HFFc6 (cell line): ENCODE data around the gene RAB28. TPM values are rescaled to one million over a fixed set of nuclear protein-coding genes. Genes with fewer than 3 reads are reported as not detected.

Source experiments
- DNase-seq: peaks from one replicate; pipeline ENCODE4 v3.0.0-alpha.2; 2018
- H3K27ac Mint-ChIP-seq: 2 replicates; pipeline ENCODE4 v1.8.0; 2020; ENCODE audit warnings: mild to moderate bottlenecking, mixed read lengths
- H3K27me3 Mint-ChIP-seq: 2 replicates; pipeline ENCODE4 v1.8.0; 2021; ENCODE audit warnings: mild to moderate bottlenecking, moderate library complexity, mixed read lengths; ENCODE audit not compliant: insufficient read depth
- H3K36me3 Mint-ChIP-seq: 2 replicates; pipeline ENCODE4 v1.8.0; 2021; ENCODE audit warnings: low read depth, mixed read lengths
- H3K4me1 Mint-ChIP-seq: 2 replicates; pipeline ENCODE4 v1.8.0; 2020; ENCODE audit warnings: low read depth, mixed read lengths
- H3K4me3 Mint-ChIP-seq: 2 replicates; pipeline ENCODE4 v1.8.0; 2020; ENCODE audit warnings: mild to moderate bottlenecking, moderate library complexity, mixed read lengths
- H3K9me3 Mint-ChIP-seq: 2 replicates; pipeline ENCODE4 v1.8.0; 2020; ENCODE audit warnings: mild to moderate bottlenecking, mixed read lengths
- CTCF ChIP-seq: fragments of 200-600 bp; sonication (generic); IDR thresholded peaks from 2 replicates; pipeline ENCODE4 v1.5.0; 2021; ENCODE audit warnings: antibody characterized with exemption, mild to moderate bottlenecking
- total RNA-seq, 6 experiments: library from RNA; stranded (reverse); fragmentation: NEBNext Ultra II Directional; extraction: Animal tissue kit (Norgen Biotek cat#: 25700); gene quantifications; 2 replicates in 1 of 6; 3 replicates in 5 of 6; pipeline ENCODE4 v1.2.3, GENCODE V29; 2021

RAB28 gene
- total RNA-seq, 6 experiments from 2014 or later = 11.4 to 13.1 (median 12.4) TPM

- Mint-ChIP-seq H3K4me3 (no peak overlapping the region), H3K9me3 (no peaks in the 10 kb centered on the region), H3K36me3 (peaks cover 26% of the 10 kb centered on the region), H3K4me1 (no peaks in the 10 kb centered on the region), H3K27ac (no peak overlapping the region), H3K27me3 (no peaks in the 10 kb centered on the region)
- TF ChIP-seq CTCF = no peak
- no peak for DNase-seq
Measured at GRCh38 chr4:13449590-13449989, 34.5 kb downstream of the RAB28 start.

GRCh38 chr4:13445841-13446790 is 38.0 kb downstream of the RAB28 start:
- Mint-ChIP-seq H3K4me3 (no peak overlapping the region), H3K9me3 (no peaks in the 10 kb centered on the region), H3K27ac (no peak overlapping the region), H3K27me3 (no peaks in the 10 kb centered on the region), H3K36me3 (peaks cover 19% of the 10 kb centered on the region), H3K4me1 (no peaks in the 10 kb centered on the region)
- no peak for DNase-seq
- no peak for TF ChIP-seq CTCF

GRCh38 chr4:13441506-13441905 is 42.6 kb downstream of the RAB28 start:
- H3K9me3 Mint-ChIP-seq = no peaks in the 10 kb centered on the region; the same call in none of the 2 replicates
- H3K4me1 Mint-ChIP-seq = no peaks in the 10 kb centered on the region
- H3K27ac Mint-ChIP-seq = no peak overlapping the region
- no peak for TF ChIP-seq CTCF
- no peak overlapping the region for H3K4me3 Mint-ChIP-seq
- no peak for DNase-seq
- peaks cover 35% of the 10 kb centered on the region for H3K36me3 Mint-ChIP-seq
- no peaks in the 10 kb centered on the region for H3K27me3 Mint-ChIP-seq

DNA sequence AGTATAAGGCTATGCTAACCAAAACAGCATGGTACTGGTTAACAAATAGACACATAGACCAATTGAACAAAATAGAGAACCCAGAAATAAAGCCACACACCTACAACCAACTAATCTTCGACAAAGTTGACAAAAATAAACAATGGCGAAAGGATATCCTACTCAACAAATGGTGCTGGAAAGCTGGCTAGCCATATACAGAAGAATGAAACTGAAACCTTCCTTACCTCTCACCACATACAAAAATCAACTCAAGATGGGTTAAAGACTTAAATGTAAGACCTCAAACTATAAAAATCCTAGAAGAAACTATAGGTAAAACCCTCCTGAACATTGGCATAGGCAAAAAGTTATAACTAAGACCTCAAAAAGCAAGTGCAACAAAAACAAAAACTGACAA is 47.2 kb downstream of the RAB28 start:
- Mint-ChIP-seq H3K4me3 (no peak overlapping the region), H3K4me1 (peaks cover 24% of the 10 kb centered on the region), H3K27me3 (no peaks in the 10 kb centered on the region), H3K9me3 (peaks cover 3% of the 10 kb centered on the region), H3K36me3 (peaks cover 28% of the 10 kb centered on the region), H3K27ac (no peak overlapping the region)
- TF ChIP-seq CTCF = no peak
- no peak for DNase-seq

- Mint-ChIP-seq H3K27ac (no peak overlapping the region), H3K36me3 (peaks cover 13% of the 10 kb centered on the region), H3K9me3 (peaks cover 3% of the 10 kb centered on the region), H3K4me1 (peaks cover 37% of the 10 kb centered on the region), H3K27me3 (no peaks in the 10 kb centered on the region), H3K4me3 (no peak overlapping the region)
- no peak for DNase-seq
- no peak for TF ChIP-seq CTCF
Measured at GRCh38 chr4:13432453-13432852, 51.7 kb downstream of the RAB28 start.
